ENCODE measurements around the gene MDFIC. TPM values are rescaled to one million over a fixed set of nuclear protein-coding genes. Genes with fewer than 3 reads are reported as not detected.

MDFIC gene
- total and polyA plus RNA-seq, 7 donors = 4.4 to 58.1 (median 33.0) TPM

DNA sequence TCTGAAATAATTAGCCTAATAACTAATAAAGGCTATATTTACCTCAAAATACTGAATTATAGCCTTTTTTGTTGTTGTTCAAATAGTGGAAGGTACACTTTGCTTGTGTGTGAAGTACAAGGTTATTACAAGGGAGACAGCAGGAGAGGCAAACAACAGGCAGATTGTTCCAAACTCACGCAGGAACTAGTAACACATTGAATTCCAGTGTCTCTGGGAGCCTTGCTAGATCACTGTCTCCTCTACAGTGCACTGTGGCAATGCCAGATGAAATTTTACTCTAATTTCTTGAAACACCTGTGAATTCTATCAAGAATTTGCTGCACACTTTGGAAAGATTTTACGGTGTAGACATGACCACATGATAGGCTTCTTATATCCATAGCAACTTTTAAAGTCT lies 112.6 kb downstream of the MDFIC start:
- 73 to 88% methylated on average over 2 of the region's 2 CpGs for WGBS, 2 donors
- Histone ChIP-seq H3K4me1 (no peaks in the 10 kb centered on the region), H3K27me3 (no peaks in the 10 kb centered on the region), H3K27ac (no peak overlapping the region), H3K9me3 (no peaks in the 10 kb centered on the region), H3K36me3 (no peaks in the 10 kb centered on the region), H3K4me3 (no peak overlapping the region)
- intact Hi-C loops (cut with DNase I) = no loop called here
- no peak for DNase-seq
- TF ChIP-seq EP300 (IDR thresholded peaks at IDR 0.05) (no peak), POLR2A (IDR thresholded peaks at IDR 0.05) (no peak), POLR2AphosphoS5 (IDR thresholded peaks at IDR 0.05) (no peak)
- TF ChIP-seq, protein P1, sequence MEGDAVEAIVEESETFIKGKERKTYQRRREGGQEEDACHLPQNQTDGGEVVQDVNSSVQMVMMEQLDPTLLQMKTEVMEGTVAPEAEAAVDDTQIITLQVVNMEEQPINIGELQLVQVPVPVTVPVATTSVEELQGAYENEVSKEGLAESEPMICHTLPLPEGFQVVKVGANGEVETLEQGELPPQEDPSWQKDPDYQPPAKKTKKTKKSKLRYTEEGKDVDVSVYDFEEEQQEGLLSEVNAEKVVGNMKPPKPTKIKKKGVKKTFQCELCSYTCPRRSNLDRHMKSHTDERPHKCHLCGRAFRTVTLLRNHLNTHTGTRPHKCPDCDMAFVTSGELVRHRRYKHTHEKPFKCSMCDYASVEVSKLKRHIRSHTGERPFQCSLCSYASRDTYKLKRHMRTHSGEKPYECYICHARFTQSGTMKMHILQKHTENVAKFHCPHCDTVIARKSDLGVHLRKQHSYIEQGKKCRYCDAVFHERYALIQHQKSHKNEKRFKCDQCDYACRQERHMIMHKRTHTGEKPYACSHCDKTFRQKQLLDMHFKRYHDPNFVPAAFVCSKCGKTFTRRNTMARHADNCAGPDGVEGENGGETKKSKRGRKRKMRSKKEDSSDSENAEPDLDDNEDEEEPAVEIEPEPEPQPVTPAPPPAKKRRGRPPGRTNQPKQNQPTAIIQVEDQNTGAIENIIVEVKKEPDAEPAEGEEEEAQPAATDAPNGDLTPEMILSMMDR (IDR thresholded peaks at IDR 0.05) = no peak

DNA sequence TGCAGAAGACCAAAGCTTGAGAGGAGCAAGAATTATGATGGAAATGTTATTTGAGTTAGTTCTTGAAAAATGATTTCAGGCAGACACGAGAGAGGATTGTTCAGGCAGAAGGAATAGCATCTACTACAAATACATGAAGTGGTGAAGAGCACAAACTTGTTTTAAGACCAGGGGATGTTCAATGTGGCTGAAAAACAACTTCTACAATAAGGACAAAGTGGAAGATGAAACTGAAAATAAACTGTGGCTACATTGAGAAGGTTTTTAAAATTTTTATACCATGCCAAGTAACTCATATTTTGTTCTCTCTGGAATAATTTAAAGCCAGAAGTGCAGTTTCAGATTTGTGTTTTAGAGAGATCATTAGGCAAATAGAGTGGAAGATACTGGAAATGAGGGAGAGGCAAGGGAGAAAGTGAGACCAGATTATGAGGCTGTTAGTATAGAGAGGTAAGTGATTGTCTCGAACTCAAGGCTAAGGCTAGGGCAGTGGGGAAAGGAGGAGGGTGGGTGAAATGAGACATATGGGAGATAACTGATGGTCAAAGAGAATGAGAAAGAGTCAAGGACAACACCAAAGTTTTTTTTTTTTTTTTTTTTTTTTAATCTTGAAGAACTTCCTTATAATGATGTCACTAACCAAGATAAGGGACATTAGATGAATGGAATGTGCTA lies 115.4 kb downstream of the MDFIC start:
- intact Hi-C loops (cut with DNase I) = no loop called here
- no peak for DNase-seq
- Histone ChIP-seq H3K4me3 (no peak overlapping the region), H3K27me3 (no peaks in the 10 kb centered on the region), H3K27ac (no peak overlapping the region), H3K9me3 (no peaks in the 10 kb centered on the region), H3K4me1 (no peaks in the 10 kb centered on the region), H3K36me3 (no peaks in the 10 kb centered on the region)
- 84 to 89% methylated on average over 2 of the region's 2 CpGs for WGBS, 2 donors
- no peak for TF ChIP-seq POLR2AphosphoS5 (IDR thresholded peaks at IDR 0.05)
- TF ChIP-seq, protein P1 (IDR thresholded peaks at IDR 0.05) = no peak
- no peak for TF ChIP-seq EP300 (IDR thresholded peaks at IDR 0.05)
- TF ChIP-seq POLR2A (IDR thresholded peaks at IDR 0.05) = no peak

DNA sequence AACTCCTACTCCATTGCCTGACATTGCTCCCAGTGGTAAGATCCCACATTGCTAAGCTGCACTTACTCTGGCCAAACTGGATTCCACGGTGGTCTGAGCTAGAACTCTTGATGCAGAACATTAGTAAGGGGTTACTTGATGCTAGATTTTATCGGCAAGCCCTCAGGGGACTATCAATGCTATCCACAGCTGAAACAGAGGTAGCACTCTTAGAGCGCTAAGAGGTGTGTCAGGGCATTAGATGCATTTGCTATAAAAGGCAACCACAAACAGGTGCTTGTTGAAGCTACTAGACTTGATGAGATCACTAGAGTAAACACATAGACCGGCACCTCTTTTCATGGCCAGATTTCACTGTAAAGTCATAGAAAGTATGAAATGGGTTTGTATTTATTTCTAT lies 116.3 kb downstream of the MDFIC start:
- H3K4me3 ChIP-seq = no peak overlapping the region
- no peaks in the 10 kb centered on the region for H3K36me3 ChIP-seq
- 33 to 80% methylated on average over 4 of the region's 4 CpGs for WGBS, 2 donors
- no peak overlapping the region for H3K27ac ChIP-seq
- no peak for DNase-seq
- intact Hi-C loops (cut with DNase I) = no loop called here
- no peaks in the 10 kb centered on the region for H3K27me3 ChIP-seq
- no peak for TF ChIP-seq POLR2AphosphoS5 (IDR thresholded peaks at IDR 0.05)
- TF ChIP-seq, protein P1 (IDR thresholded peaks at IDR 0.05) = no peak
- TF ChIP-seq EP300 (IDR thresholded peaks at IDR 0.05) = no peak
- TF ChIP-seq POLR2A (IDR thresholded peaks at IDR 0.05) = no peak
- no peaks in the 10 kb centered on the region for H3K9me3 ChIP-seq
- no peaks in the 10 kb centered on the region for H3K4me1 ChIP-seq

DNA sequence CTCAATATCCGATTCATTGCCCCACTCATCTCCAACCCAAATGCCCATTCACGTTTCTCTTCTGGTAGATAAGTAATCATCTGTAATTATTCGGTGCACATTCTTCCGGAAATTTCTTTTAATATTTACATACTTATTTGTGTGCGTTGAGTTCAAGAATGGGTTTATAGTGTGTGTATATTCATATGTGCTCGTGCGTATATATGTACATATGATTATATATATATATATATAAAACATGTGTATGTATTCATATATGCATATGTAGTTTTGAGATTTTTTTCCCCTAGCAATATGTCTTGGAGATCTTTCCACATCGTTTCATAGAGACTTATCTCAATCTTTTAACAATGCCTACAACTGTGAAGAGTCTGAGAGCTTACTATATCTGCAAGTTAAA lies 118.2 kb downstream of the MDFIC start:
- TF ChIP-seq POLR2A (IDR thresholded peaks at IDR 0.05) = no peak
- no peak for TF ChIP-seq EP300 (IDR thresholded peaks at IDR 0.05)
- no peak for TF ChIP-seq POLR2AphosphoS5 (IDR thresholded peaks at IDR 0.05)
- TF ChIP-seq, protein P1 (IDR thresholded peaks at IDR 0.05) = no peak
- no peak for DNase-seq
- Histone ChIP-seq H3K27ac (no peak overlapping the region), H3K36me3 (no peaks in the 10 kb centered on the region), H3K4me1 (no peaks in the 10 kb centered on the region), H3K27me3 (no peaks in the 10 kb centered on the region), H3K4me3 (no peak overlapping the region), H3K9me3 (no peaks in the 10 kb centered on the region)
- 88 to 90% methylated on average over 8 of the region's 8 CpGs for WGBS, 2 donors
- intact Hi-C loops (cut with DNase I) = no loop called here

DNA sequence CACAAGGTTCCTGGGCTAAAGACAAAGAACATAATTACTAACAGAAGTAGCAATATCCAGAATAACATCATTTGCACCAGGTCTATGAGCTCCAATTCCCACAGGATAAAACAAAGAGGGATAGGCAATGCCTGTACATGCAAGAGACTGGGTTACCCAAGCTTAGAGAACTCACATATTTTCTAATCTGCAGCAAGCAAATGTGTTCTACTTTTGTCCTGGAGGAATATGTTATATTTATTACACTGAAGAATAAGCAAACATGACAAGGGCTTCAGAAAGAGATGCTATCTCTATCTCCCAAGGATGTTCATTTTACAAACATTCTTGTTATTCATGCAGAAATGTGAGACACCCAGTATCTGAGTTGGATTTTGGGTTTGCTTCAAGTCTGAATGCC lies 118.6 kb downstream of the MDFIC start:
- H3K4me1 ChIP-seq = no peaks in the 10 kb centered on the region
- H3K27me3 ChIP-seq = no peaks in the 10 kb centered on the region
- no peaks in the 10 kb centered on the region for H3K9me3 ChIP-seq
- no peak for TF ChIP-seq POLR2A (IDR thresholded peaks at IDR 0.05)
- TF ChIP-seq EP300 (IDR thresholded peaks at IDR 0.05) = no peak
- TF ChIP-seq, protein P1 (IDR thresholded peaks at IDR 0.05) = no peak
- no peak for TF ChIP-seq POLR2AphosphoS5 (IDR thresholded peaks at IDR 0.05)
- H3K4me3 ChIP-seq = no peak overlapping the region
- no peak for DNase-seq
- H3K36me3 ChIP-seq = no peaks in the 10 kb centered on the region
- intact Hi-C loops (cut with DNase I) = no loop called here
- H3K27ac ChIP-seq = no peak overlapping the region

All from sigmoid colon (tissue), 7 donors.